NCI-H460 (cell line): ENCODE results near the gene CFAP58. TPM values are rescaled to one million over a fixed set of nuclear protein-coding genes. Genes with fewer than 3 reads are reported as not detected.

Experiments
- DNase-seq: peaks from one replicate; pipeline ENCODE4 v3.0.0-alpha.2; 2016; ENCODE audit warnings: low read depth; ENCODE audit errors: extremely low read depth
- polyA plus RNA-seq: library from polyadenylated mRNA; depleted of rRNA; stranded (reverse); fragments of >200 nt; gene quantifications from 2 replicates; pipeline ENCODE4 v1.2.3, GENCODE V29; 2014; cell fraction: nucleus; rRNA removed
- total RNA-seq: library from RNA; depleted of rRNA; stranded (reverse); fragments of >200 nt; shearing (Covaris generic); gene quantifications from 2 replicates; pipeline ENCODE4 v1.2.3, GENCODE V29; 2014; rRNA removed

CFAP58 gene
- 1.4 and 2.1 TPM in 2 replicates for total RNA-seq
- polyA plus RNA-seq: 0.75 and 0.82 TPM in 2 replicates

GRCh38 chr10:104353325-104354048 lies at the start of gene CFAP58:
TSS of gene CFAP58 (plus strand) at chr10:104353833. CDS start at chr10:104353898, 65 bp downstream.
- DNase-seq: peak; percentile 98

GRCh38 chr10:104304356-104304745 lies 49.3 kb upstream of the CFAP58 start:
- no peak for DNase-seq

- DNase-seq: no peak
These were observed 48.7 kb upstream of the CFAP58 start for GRCh38 chr10:104304927-104305326.

- peak; percentile 45 for DNase-seq
These were observed 46.7 kb upstream of the CFAP58 start for GRCh38 chr10:104306897-104307296.

- DNase-seq: no peak
These were observed 45.8 kb upstream of the CFAP58 start for GRCh38 chr10:104307576-104308438.

GRCh38 chr10:104308439-104308903 lies 45.2 kb upstream of the CFAP58 start:
- DNase-seq: no peak

- DNase-seq: peak; percentile 79
These were observed 43.4 kb upstream of the CFAP58 start for GRCh38 chr10:104309980-104310978.

GRCh38 chr10:104311184-104311720 lies 42.4 kb upstream of the CFAP58 start:
- DNase-seq: no peak

GRCh38 chr10:104314591-104315485 lies 38.8 kb upstream of the CFAP58 start:
- no peak for DNase-seq

- no peak for DNase-seq
These were observed 38.1 kb upstream of the CFAP58 start for GRCh38 chr10:104315486-104315921.

- no peak for DNase-seq
These were observed 37.1 kb upstream of the CFAP58 start for GRCh38 chr10:104316321-104317099.

GRCh38 chr10:104317269-104317710 lies 36.3 kb upstream of the CFAP58 start:
- no peak for DNase-seq

GRCh38 chr10:104317726-104318299 lies 35.8 kb upstream of the CFAP58 start:
- no peak for DNase-seq

GRCh38 chr10:104318326-104318725 lies 35.3 kb upstream of the CFAP58 start:
- no peak for DNase-seq

GRCh38 chr10:104318810-104319741 lies 34.6 kb upstream of the CFAP58 start:
- DNase-seq: no peak

- DNase-seq: no peak
These were observed 32.4 kb upstream of the CFAP58 start for GRCh38 chr10:104321226-104321625.
